Umbilical cord (tissue), 2 donors: Measurements from ENCODE around the gene LHX3. TPM values are rescaled to one million over a fixed set of nuclear protein-coding genes. Genes with fewer than 3 reads are reported as not detected.
"Not testable (repeated sequence)": the region's sequence is repeated elsewhere in the genome, so short reads cannot be mapped to it uniquely, and the experiment has no call there.

Experiments used
- DNase-seq: peaks from one replicate; pipeline ENCODE4 v3.0.0-alpha.2; 2015; ENCODE audit warnings: low spot score
- total RNA-seq: library from RNA; depleted of rRNA; stranded (reverse); fragments of >200 nt; gene quantifications from one replicate; pipeline ENCODE4 v1.2.3, GENCODE V29; 2014; ENCODE audit warnings: low replicate concordance; ENCODE audit not compliant: insufficient read depth

Gene LHX3
- total RNA-seq, 1 donor from 2014 or later: 0.24 TPM

GRCh38 chr9:136155576-136155975 lies 49.4 kb downstream of the LHX3 start:
- DNase-seq: no peak

DNA sequence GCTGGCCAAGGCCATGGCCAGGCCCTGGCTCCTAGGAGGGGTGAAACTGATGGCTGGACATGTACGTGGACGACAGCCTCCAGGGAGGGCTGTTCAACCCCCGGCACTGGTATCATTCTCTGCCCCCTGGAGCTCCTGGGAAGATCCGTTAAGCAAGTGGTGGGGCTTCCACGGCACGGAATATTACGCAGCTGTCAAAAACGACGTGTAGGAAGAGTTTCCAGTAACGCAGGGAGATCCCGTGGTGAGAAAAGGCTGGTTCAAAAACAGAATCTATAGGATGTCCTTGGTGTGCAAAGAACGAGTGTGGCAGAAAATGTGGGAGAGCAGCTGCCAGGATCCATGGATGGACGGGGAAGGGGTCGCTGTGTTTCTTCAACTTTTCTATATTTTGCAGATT lies 50.0 kb downstream of the LHX3 start:
- DNase-seq: no peak

DNA sequence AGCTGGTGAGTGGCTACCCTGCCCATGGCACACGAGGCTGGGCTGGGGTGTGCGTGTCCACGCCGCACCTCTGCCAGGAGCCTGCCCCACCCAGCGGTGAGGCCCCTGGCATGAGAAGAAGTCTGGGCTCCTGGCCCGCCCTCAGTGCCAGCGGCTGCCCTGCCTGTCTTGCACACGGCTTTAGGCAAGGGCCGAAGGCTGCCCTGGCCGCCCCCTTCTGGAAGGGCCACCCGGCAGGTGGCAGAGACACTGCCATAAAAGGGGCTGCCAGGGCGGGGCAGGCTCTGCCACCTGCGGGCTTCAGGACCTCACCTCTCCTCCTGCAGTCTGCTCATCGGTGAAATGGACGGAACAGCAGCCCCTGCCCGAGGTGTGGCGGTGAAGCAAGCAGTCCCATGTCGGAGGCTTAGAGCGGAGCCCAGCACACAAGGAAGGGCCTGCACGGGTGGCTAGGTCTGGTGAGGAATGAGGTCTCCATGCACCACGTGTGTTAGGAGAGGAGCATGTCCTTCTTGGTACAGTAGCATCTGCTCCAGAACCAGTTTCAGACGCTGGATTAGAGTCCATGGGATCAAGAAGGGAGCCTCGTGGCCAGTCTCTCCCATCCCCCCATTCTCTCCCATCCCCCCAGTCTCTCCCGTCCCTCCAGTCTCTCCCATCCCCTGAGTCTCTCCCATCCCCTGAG lies 51.4 kb downstream of the LHX3 start:
- DNase-seq: no peak

- DNase-seq: no peak
Observed at GRCh38 chr9:136152931-136153330, 52.0 kb downstream of the LHX3 start.

GRCh38 chr9:136152543-136152866 lies 52.4 kb downstream of the LHX3 start:
- DNase-seq: no peak

DNA sequence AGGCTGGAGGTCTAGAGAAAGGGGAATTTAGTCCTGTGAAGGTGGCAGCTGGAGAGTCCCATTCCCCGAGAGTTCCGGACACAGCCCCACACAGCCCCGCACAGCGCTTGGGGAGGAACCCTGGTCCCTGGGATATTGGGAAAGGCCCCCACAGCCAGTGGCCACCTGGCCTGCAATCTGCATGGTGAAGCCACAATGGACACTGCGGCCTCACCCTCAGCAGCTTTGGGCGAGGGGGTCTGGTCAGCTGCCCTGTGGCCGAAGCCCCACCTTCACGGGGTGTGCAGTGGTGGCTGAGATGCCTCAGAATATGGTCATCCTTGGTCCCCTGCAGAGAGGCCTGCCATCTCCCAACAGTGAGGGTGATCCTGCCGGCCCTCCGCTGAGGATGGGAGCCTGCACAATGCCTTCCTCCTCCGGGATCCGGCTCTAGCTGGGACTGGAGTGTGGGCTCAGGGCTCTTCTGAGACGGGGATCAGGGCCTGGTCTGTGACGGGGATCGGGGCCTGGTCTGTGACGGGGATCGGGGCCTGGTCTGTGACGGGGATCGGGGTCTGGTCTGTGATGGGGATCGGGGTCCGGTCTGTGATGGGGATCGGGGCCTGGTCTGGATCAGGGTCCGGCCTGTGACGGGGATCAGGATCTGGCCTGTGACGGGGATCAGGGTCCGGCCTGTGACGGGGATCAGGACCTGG lies 52.9 kb downstream of the LHX3 start:
- no peak for DNase-seq

DNA sequence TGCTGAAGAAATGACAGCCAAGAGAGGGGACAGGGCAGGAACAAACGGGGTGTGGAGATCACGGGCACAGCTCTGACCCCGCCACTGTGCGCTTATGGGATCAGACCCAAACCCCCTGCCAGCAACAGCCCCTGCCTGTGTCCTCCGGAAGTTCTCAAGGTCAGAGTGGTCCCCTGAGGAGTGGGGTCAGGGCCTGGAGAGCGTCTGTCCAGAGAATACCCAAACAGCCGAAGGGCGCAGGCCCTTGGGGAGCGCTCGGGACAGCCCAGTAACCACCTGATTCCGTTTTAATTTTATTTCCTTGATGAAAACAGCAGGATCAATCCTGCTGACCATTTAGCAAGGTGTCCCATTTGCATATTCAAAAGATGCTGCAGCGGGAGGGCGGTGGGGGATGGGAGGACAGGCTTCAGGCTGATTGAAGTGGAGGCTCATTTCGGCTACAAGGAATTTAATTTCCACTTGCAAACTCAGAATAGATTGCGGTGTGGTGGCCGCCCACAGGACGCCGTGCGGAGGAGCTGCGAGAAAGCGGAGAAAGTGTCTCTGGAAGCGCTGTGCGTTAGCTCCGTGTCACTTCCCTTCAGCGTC lies 53.6 kb downstream of the LHX3 start:
- DNase-seq: no peak

DNA sequence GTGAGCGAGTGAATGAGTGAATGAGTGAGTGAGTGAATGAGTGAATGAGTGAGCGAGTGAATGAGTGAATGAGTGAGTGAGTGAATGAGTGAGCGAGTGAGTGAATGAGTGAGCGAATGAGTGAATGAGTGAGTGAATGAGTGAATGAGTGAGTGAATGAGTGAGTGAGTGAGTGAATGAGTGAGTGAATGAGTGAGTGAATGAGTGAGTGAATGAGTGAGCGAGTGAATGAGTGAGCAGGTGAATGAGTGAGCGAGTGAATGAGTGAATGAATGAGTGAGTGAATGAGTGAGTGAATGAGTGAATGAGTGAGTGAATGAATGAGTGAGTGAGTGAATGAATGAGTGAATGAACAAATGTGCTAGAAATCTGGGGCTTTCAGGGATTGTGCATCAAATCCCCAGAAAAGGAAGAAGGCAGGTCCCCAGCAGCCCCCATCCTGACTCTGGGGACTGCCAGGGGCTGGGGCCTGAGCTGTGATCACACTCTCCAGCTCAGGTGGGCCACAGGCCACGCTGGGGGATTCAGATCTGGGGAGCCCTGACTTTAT lies 54.2 kb downstream of the LHX3 start:
- not testable (repeated sequence) for DNase-seq

- no peak for DNase-seq
Observed at GRCh38 chr9:136149853-136150252, 55.1 kb downstream of the LHX3 start.

DNA sequence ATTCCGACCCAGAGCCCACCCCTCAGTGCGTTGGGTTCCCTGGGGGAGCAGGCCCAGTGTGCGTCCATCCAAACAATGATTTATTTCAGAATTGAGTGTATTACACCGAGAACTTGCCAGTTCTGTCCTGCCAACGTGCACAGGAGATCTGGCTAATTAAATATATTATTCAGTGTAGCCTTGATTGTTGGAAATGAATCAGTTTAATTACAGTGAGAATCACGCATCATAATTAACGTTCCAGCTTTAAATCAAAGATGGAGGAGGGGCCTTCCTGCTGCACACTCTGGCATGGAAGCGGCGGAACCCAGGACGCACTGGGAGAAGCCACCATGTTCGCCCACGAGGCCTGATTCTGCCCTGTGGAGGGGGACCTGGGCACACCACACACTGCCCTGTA lies 55.6 kb downstream of the LHX3 start:
- DNase-seq: no peak

- no peak for DNase-seq
Observed at GRCh38 chr9:136148766-136149165, 56.2 kb downstream of the LHX3 start.

DNA sequence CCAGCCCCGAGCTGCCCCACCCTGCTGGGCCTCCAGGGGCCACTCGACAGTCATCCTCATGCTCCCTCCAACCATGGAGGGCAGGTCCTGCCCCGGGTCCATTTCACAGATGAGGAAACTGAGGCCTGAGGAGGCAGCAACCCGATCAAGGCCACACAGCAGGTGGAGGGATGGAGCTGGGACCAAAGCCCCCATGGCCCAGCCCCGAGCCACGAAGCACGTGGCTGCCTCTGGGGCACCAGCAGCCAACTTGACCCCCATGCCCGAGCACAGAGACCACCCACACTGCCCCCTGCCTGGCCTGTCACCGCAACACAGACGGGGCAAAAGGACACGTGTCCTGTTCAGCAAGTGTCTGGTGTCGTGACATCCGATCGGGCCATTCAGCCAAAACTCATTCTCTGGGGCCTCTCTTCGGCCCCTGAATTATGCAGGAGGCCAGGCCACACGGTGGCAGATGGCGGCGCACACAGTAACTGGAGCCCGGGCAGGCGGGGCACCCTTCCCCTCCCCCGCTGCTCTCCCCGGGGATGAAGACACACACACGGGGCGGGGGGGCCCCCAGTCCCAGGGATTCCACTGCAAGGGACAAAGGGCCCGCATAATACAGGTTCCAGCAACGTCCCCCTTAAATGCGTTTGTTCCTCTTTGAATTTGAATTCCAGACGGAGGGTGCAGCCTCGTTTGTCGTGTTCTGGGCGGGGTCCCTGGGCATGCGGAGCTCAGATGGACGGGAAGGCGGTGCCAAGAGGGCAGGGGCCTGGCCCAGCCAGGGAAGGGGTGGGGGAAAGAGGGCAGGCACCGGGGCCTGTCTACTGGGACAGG lies 56.8 kb downstream of the LHX3 start:
- no peak for DNase-seq

GRCh38 chr9:136147038-136147889 lies 57.7 kb downstream of the LHX3 start:
- DNase-seq: no peak

Other genes starting within 250 kb of the LHX3 start
- 29.1 TPM for gene UBAC1, start 243.8 kb downstream of the LHX3 start, total RNA-seq
- 23.4 TPM for gene NACC2, start 109.8 kb downstream of the LHX3 start, total RNA-seq
- gene TMEM250, start 86.3 kb downstream of the LHX3 start, total RNA-seq: 54.4 TPM
- 3.1 TPM for gene QSOX2, start 40.7 kb upstream of the LHX3 start, total RNA-seq
- gene CCDC187, start 99.0 kb upstream of the LHX3 start, total RNA-seq: 1.7 TPM
- gene GPSM1, start 122.4 kb upstream of the LHX3 start, total RNA-seq: 46.5 TPM
- 0.72 TPM for gene DNLZ, start 158.6 kb upstream of the LHX3 start, total RNA-seq
- gene CARD9, start 168.5 kb upstream of the LHX3 start, total RNA-seq: 4.6 TPM
- gene SNAPC4, start 195.0 kb upstream of the LHX3 start, total RNA-seq: 6.0 TPM
- gene ENTR1, start 205.5 kb upstream of the LHX3 start, total RNA-seq: 59.9 TPM
- gene PMPCA, start 205.5 kb upstream of the LHX3 start, total RNA-seq: 30.1 TPM
- 5.3 TPM for gene INPP5E, start 234.7 kb upstream of the LHX3 start, total RNA-seq